Activated naive CD8-positive, alpha-beta T cell treated with anti-CD3 and anti-CD28 coated beads, Interleukin-2, amount 10 ng/mL, durations not matched to agents 7 days and 5 days (primary cell): ENCODE data around the gene PLPPR1. TPM values are rescaled to one million over a fixed set of nuclear protein-coding genes. Genes with fewer than 3 reads are reported as not detected.
"Not testable (repeated sequence)": the region's sequence is repeated elsewhere in the genome, so short reads cannot be mapped to it uniquely, and the experiment has no call there.

ENCODE experiments used
- ATAC-seq: fragments of 150-1000 bp; cut with Tn5 transposase; one replicate; pipeline ENCODE4 v1.10.0; 2021; ENCODE audit warnings: low read depth, moderate library complexity
- POLR2A ChIA-PET: fragments of 350-600 bp; sonication (Branson Sonifier 250); formaldehyde crosslinking; loops from one replicate; lab custom pipeline; 2021; ENCODE audit warnings: antibody characterized with exemption; lab: Charles Lee
- DNase-seq: peaks from one replicate; pipeline ENCODE4 v3.0.0; 2021
- H3K27ac Mint-ChIP-seq: one replicate; pipeline ENCODE4 v1.8.0; 2022; ENCODE audit warnings: mild to moderate bottlenecking, mixed read lengths
- H3K27me3 Mint-ChIP-seq: one replicate; pipeline ENCODE4 v1.8.0; 2022; ENCODE audit warnings: mild to moderate bottlenecking, moderate library complexity, mixed read lengths
- H3K36me3 Mint-ChIP-seq: one replicate; pipeline ENCODE4 v1.8.0; 2021; ENCODE audit warnings: mild to moderate bottlenecking, mixed read lengths
- H3K4me1 Mint-ChIP-seq: one replicate; pipeline ENCODE4 v1.8.0; 2021; ENCODE audit warnings: mixed read lengths
- H3K4me3 Mint-ChIP-seq: one replicate; pipeline ENCODE4 v1.8.0; 2022; ENCODE audit warnings: mild to moderate bottlenecking, moderate library complexity, mixed read lengths
- H3K9me3 Mint-ChIP-seq: one replicate; pipeline ENCODE4 v1.8.0; 2021; ENCODE audit warnings: mixed read lengths
- total RNA-seq, 2 experiments: library from RNA; stranded (reverse); gene quantifications; one replicate each; pipeline ENCODE4 v1.2.3, GENCODE V29; 2021

The PLPPR1 gene
- total RNA-seq, 2 experiments from 2014 or later, result not detected

GRCh38 chr9:101117161-101117560, 88.6 kb downstream of the PLPPR1 start:
- no peak for ATAC-seq
- Mint-ChIP-seq H3K4me1 (no peaks in the 10 kb centered on the region), H3K27ac (no peak overlapping the region), H3K27me3 (peaks cover 2% of the 10 kb centered on the region), H3K4me3 (no peak overlapping the region), H3K9me3 (no peaks in the 10 kb centered on the region), H3K36me3 (no peaks in the 10 kb centered on the region)
- POLR2A ChIA-PET, result no interaction called here
- DNase-seq, result no peak

GRCh38 chr9:101119206-101119819, 90.8 kb downstream of the PLPPR1 start:
- POLR2A ChIA-PET, result no interaction called here
- ATAC-seq (no peak), DNase-seq (peak; percentile 33)
- Mint-ChIP-seq H3K4me1 (no peaks in the 10 kb centered on the region), H3K4me3 (no peak overlapping the region), H3K27ac (no peak overlapping the region), H3K27me3 (peaks cover 2% of the 10 kb centered on the region), H3K9me3 (no peaks in the 10 kb centered on the region), H3K36me3 (no peaks in the 10 kb centered on the region)

- H3K4me3 Mint-ChIP-seq, result no peak overlapping the region
- no peak for DNase-seq
- H3K27me3 Mint-ChIP-seq, result peaks cover 2% of the 10 kb centered on the region
- ATAC-seq, result no peak
- no peaks in the 10 kb centered on the region for H3K9me3 Mint-ChIP-seq
- no peaks in the 10 kb centered on the region for H3K4me1 Mint-ChIP-seq
- no peak overlapping the region for H3K27ac Mint-ChIP-seq
- POLR2A ChIA-PET, result no interaction called here
- no peaks in the 10 kb centered on the region for H3K36me3 Mint-ChIP-seq
Measured at GRCh38 chr9:101121836-101122399, 93.4 kb downstream of the PLPPR1 start.

GRCh38 chr9:101126556-101126955, 98.0 kb downstream of the PLPPR1 start:
- H3K27me3 Mint-ChIP-seq, result no peaks in the 10 kb centered on the region
- DNase-seq, result no peak
- no peaks in the 10 kb centered on the region for H3K36me3 Mint-ChIP-seq
- POLR2A ChIA-PET, result no interaction called here
- H3K4me1 Mint-ChIP-seq, result no peaks in the 10 kb centered on the region
- peaks cover 4% of the 10 kb centered on the region for H3K9me3 Mint-ChIP-seq
- no peak for ATAC-seq
- no peak overlapping the region for H3K4me3 Mint-ChIP-seq
- no peak overlapping the region for H3K27ac Mint-ChIP-seq

GRCh38 chr9:101127369-101127768, 98.8 kb downstream of the PLPPR1 start:
- H3K27ac Mint-ChIP-seq, H3K9me3 Mint-ChIP-seq, ATAC-seq, H3K4me1 Mint-ChIP-seq, H3K36me3 Mint-ChIP-seq, H3K4me3 Mint-ChIP-seq, H3K27me3 Mint-ChIP-seq, POLR2A ChIA-PET, DNase-seq: not testable (repeated sequence)

- no peaks in the 10 kb centered on the region for H3K4me1 Mint-ChIP-seq
- DNase-seq, result no peak
- no peak overlapping the region for H3K27ac Mint-ChIP-seq
- no peaks in the 10 kb centered on the region for H3K36me3 Mint-ChIP-seq
- peaks cover 4% of the 10 kb centered on the region for H3K9me3 Mint-ChIP-seq
- H3K27me3 Mint-ChIP-seq, result no peaks in the 10 kb centered on the region
- POLR2A ChIA-PET, result no interaction called here
- no peak overlapping the region for H3K4me3 Mint-ChIP-seq
- ATAC-seq, result no peak
Measured at GRCh38 chr9:101128623-101129022, 100.1 kb downstream of the PLPPR1 start.

GRCh38 chr9:101130054-101130453, 101.5 kb downstream of the PLPPR1 start:
- Mint-ChIP-seq H3K4me3 (no peak overlapping the region), H3K9me3 (peaks cover 4% of the 10 kb centered on the region), H3K36me3 (no peaks in the 10 kb centered on the region), H3K27me3 (no peaks in the 10 kb centered on the region), H3K4me1 (no peaks in the 10 kb centered on the region), H3K27ac (no peak overlapping the region)
- ATAC-seq, result no peak
- no peak for DNase-seq
- POLR2A ChIA-PET, result no interaction called here

- Mint-ChIP-seq H3K36me3 (no peaks in the 10 kb centered on the region), H3K4me1 (no peaks in the 10 kb centered on the region), H3K27me3 (no peaks in the 10 kb centered on the region), H3K4me3 (no peak overlapping the region), H3K9me3 (peaks cover 4% of the 10 kb centered on the region), H3K27ac (no peak overlapping the region)
- POLR2A ChIA-PET, result no interaction called here
- DNase-seq (no peak), ATAC-seq (no peak)
Measured at GRCh38 chr9:101131326-101131725, 102.8 kb downstream of the PLPPR1 start.

- no peak overlapping the region for H3K27ac Mint-ChIP-seq
- ATAC-seq (no peak), DNase-seq (no peak)
- no peaks in the 10 kb centered on the region for H3K27me3 Mint-ChIP-seq
- H3K36me3 Mint-ChIP-seq, result no peaks in the 10 kb centered on the region
- peaks cover under 1% of the 10 kb centered on the region for H3K9me3 Mint-ChIP-seq
- no peak overlapping the region for H3K4me3 Mint-ChIP-seq
- POLR2A ChIA-PET, result no interaction called here
- no peaks in the 10 kb centered on the region for H3K4me1 Mint-ChIP-seq
Measured at GRCh38 chr9:101132801-101133200, 104.3 kb downstream of the PLPPR1 start.

GRCh38 chr9:101138509-101138908, 110.0 kb downstream of the PLPPR1 start:
- Mint-ChIP-seq H3K9me3 (peaks cover 1% of the 10 kb centered on the region), H3K4me3 (no peak overlapping the region), H3K36me3 (no peaks in the 10 kb centered on the region), H3K27ac (no peak overlapping the region), H3K4me1 (no peaks in the 10 kb centered on the region), H3K27me3 (no peaks in the 10 kb centered on the region)
- no peak for DNase-seq
- ATAC-seq, result no peak
- POLR2A ChIA-PET, result no interaction called here

GRCh38 chr9:101139082-101139481, 110.6 kb downstream of the PLPPR1 start:
- peaks cover 1% of the 10 kb centered on the region for H3K9me3 Mint-ChIP-seq
- H3K36me3 Mint-ChIP-seq, result no peaks in the 10 kb centered on the region
- DNase-seq (no peak), ATAC-seq (no peak)
- no peak overlapping the region for H3K4me3 Mint-ChIP-seq
- no peaks in the 10 kb centered on the region for H3K4me1 Mint-ChIP-seq
- no peak overlapping the region for H3K27ac Mint-ChIP-seq
- H3K27me3 Mint-ChIP-seq, result no peaks in the 10 kb centered on the region
- POLR2A ChIA-PET, result no interaction called here

- DNase-seq, result no peak
- H3K27me3 Mint-ChIP-seq, result no peaks in the 10 kb centered on the region
- no peaks in the 10 kb centered on the region for H3K36me3 Mint-ChIP-seq
- ATAC-seq, result no peak
- no peak overlapping the region for H3K4me3 Mint-ChIP-seq
- H3K9me3 Mint-ChIP-seq, result peaks cover 1% of the 10 kb centered on the region
- no peak overlapping the region for H3K27ac Mint-ChIP-seq
- POLR2A ChIA-PET, result interaction anchor here (0.6 kb wide), 1 partner anchor 482 kb away, joined by 4 read pairs; no protein-coding TSS in a partner anchor
- H3K4me1 Mint-ChIP-seq, result no peaks in the 10 kb centered on the region
Measured at GRCh38 chr9:101140764-101141163, 112.2 kb downstream of the PLPPR1 start.

- Mint-ChIP-seq H3K9me3 (peaks cover 4% of the 10 kb centered on the region), H3K36me3 (no peaks in the 10 kb centered on the region), H3K4me1 (no peaks in the 10 kb centered on the region), H3K27me3 (no peaks in the 10 kb centered on the region), H3K4me3 (no peak overlapping the region), H3K27ac (no peak overlapping the region)
- DNase-seq (no peak), ATAC-seq (no peak)
- POLR2A ChIA-PET, result no interaction called here
Measured at GRCh38 chr9:101146508-101146907, 118.0 kb downstream of the PLPPR1 start.

- ATAC-seq (no peak), DNase-seq (no peak)
- Mint-ChIP-seq H3K27ac (no peak overlapping the region), H3K9me3 (peaks cover 4% of the 10 kb centered on the region), H3K4me3 (no peak overlapping the region), H3K36me3 (no peaks in the 10 kb centered on the region), H3K27me3 (no peaks in the 10 kb centered on the region), H3K4me1 (no peaks in the 10 kb centered on the region)
- POLR2A ChIA-PET, result no interaction called here
Measured at GRCh38 chr9:101148344-101148743, 119.8 kb downstream of the PLPPR1 start.
